ENCODE data around the gene PLPP3. TPM values are rescaled to one million over a fixed set of nuclear protein-coding genes. Genes with fewer than 3 reads are reported as not detected.

The PLPP3 gene
- total RNA-seq, 2 experiments from 2014 or later, result not detected

GRCh38 chr1:56552349-56552748 is 27.0 kb downstream of the PLPP3 start:
- Mint-ChIP-seq H3K4me1 (ENCODE audit: low read depth) (no peaks in the 10 kb centered on the region), H3K36me3 (ENCODE audit: low read depth) (no peaks in the 10 kb centered on the region), H3K4me3 (no peak overlapping the region), H3K27ac (no peak overlapping the region), H3K9me3 (no peaks in the 10 kb centered on the region), H3K27me3 (no peaks in the 10 kb centered on the region)
- ChIA-PET CTCF (no interaction called here), POLR2A (no interaction called here)
- Histone ChIP-seq H3K4me3 (ENCODE audit: low read length) (no peak overlapping the region), H3K9me3 (ENCODE audit: control insufficient read depth in 1 of 2, insufficient read depth in 1 of 2, low read length in 2 of 2) (no peaks in the 10 kb centered on the region), H3K36me3 (ENCODE audit: insufficient read depth, low read length) (no peaks in the 10 kb centered on the region), H3K27me3 (ENCODE audit: control insufficient read depth in 1 of 2, insufficient read depth in 2 of 2, low read length in 2 of 2) (no peaks in the 10 kb centered on the region), H3K27ac (ENCODE audit: low read depth in 1 of 2, low read length in 2 of 2) (no peak overlapping the region), H3K4me1 (ENCODE audit: insufficient read depth, low read length) (no peaks in the 10 kb centered on the region)
- no peak for TF ChIP-seq CTCF (IDR thresholded peaks at IDR 0.05)
- intact Hi-C loops (cut with DNase I, micrococcal nuclease), result no loop called here
- ATAC-seq (ENCODE audit: poor library complexity) (no peak), DNase-seq (no peak)

- Mint-ChIP-seq H3K4me3 (no peak overlapping the region), H3K4me1 (ENCODE audit: low read depth) (no peaks in the 10 kb centered on the region), H3K27me3 (no peaks in the 10 kb centered on the region), H3K9me3 (no peaks in the 10 kb centered on the region), H3K36me3 (ENCODE audit: low read depth) (no peaks in the 10 kb centered on the region), H3K27ac (no peak overlapping the region)
- intact Hi-C loops (cut with DNase I, micrococcal nuclease), result no loop called here
- POLR2A ChIA-PET, result no interaction called here
- CTCF ChIA-PET, result no interaction called here
- Histone ChIP-seq H3K27ac (ENCODE audit: low read depth in 1 of 2, low read length in 2 of 2) (no peak overlapping the region), H3K27me3 (ENCODE audit: control insufficient read depth in 1 of 2, insufficient read depth in 2 of 2, low read length in 2 of 2) (no peaks in the 10 kb centered on the region), H3K9me3 (ENCODE audit: control insufficient read depth in 1 of 2, insufficient read depth in 1 of 2, low read length in 2 of 2) (no peaks in the 10 kb centered on the region), H3K4me3 (ENCODE audit: low read length) (no peak overlapping the region), H3K4me1 (ENCODE audit: insufficient read depth, low read length) (no peaks in the 10 kb centered on the region), H3K36me3 (ENCODE audit: insufficient read depth, low read length) (no peaks in the 10 kb centered on the region)
- no peak for DNase-seq
- no peak for TF ChIP-seq CTCF (IDR thresholded peaks at IDR 0.05)
- ATAC-seq (ENCODE audit: poor library complexity), result no peak
Measured at GRCh38 chr1:56551691-56552090, 27.7 kb downstream of the PLPP3 start.

GRCh38 chr1:56550859-56551188 is 28.5 kb downstream of the PLPP3 start:
- ChIA-PET POLR2A (no interaction called here), CTCF (no interaction called here)
- Histone ChIP-seq H3K36me3 (ENCODE audit: insufficient read depth, low read length) (no peaks in the 10 kb centered on the region), H3K27me3 (ENCODE audit: control insufficient read depth in 1 of 2, insufficient read depth in 2 of 2, low read length in 2 of 2) (no peaks in the 10 kb centered on the region), H3K27ac (ENCODE audit: low read depth in 1 of 2, low read length in 2 of 2) (no peak overlapping the region), H3K4me1 (ENCODE audit: insufficient read depth, low read length) (no peaks in the 10 kb centered on the region), H3K4me3 (ENCODE audit: low read length) (no peak overlapping the region), H3K9me3 (ENCODE audit: control insufficient read depth in 1 of 2, insufficient read depth in 1 of 2, low read length in 2 of 2) (no peaks in the 10 kb centered on the region)
- no peak for ATAC-seq (ENCODE audit: poor library complexity)
- Mint-ChIP-seq H3K36me3 (ENCODE audit: low read depth) (no peaks in the 10 kb centered on the region), H3K27me3 (no peaks in the 10 kb centered on the region), H3K27ac (no peak overlapping the region), H3K9me3 (no peaks in the 10 kb centered on the region), H3K4me1 (ENCODE audit: low read depth) (no peaks in the 10 kb centered on the region), H3K4me3 (no peak overlapping the region)
- DNase-seq, result no peak
- no peak for TF ChIP-seq CTCF (IDR thresholded peaks at IDR 0.05)
- intact Hi-C loops (cut with DNase I, micrococcal nuclease), result no loop called here
